Liver (tissue), 3 donors: ENCODE results near the gene PSMD12.

Source experiments
- FOXA1 ChIP-seq: IDR thresholded peaks from 2 replicates; pipeline ENCODE4 v1.6.1; 2016; ENCODE audit warnings: antibody characterized with exemption
- JUND ChIP-seq, 2 donors: IDR thresholded peaks; 2 replicates each; pipeline ENCODE4 v1.6.1; 2016; ENCODE audit warnings: antibody characterized with exemption in 2 of 2
- TF ChIP-seq, protein P1 (sequence below): fragments of 150-350 bp; IDR thresholded peaks from 2 replicates; pipeline ENCODE4 v1.5.1; 2017; ENCODE audit warnings: improper control_type of control experiment, low read depth, low read length; ENCODE audit not compliant: missing input control
- TF ChIP-seq, protein P2 (sequence below): IDR thresholded peaks from 2 replicates; pipeline ENCODE4 v1.6.1; 2016; ENCODE audit warnings: antibody characterized with exemption
- TF ChIP-seq, protein P3 (sequence below): IDR thresholded peaks from 2 replicates; pipeline ENCODE4 v1.6.1; 2016; ENCODE audit warnings: antibody characterized with exemption
- TF ChIP-seq, protein P4 (sequence below): IDR thresholded peaks from 2 replicates; pipeline ENCODE4 v1.6.1; 2016; ENCODE audit warnings: antibody characterized with exemption, mild to moderate bottlenecking
- donor health status: healthy.
- donor health status: healthy.

DNA sequence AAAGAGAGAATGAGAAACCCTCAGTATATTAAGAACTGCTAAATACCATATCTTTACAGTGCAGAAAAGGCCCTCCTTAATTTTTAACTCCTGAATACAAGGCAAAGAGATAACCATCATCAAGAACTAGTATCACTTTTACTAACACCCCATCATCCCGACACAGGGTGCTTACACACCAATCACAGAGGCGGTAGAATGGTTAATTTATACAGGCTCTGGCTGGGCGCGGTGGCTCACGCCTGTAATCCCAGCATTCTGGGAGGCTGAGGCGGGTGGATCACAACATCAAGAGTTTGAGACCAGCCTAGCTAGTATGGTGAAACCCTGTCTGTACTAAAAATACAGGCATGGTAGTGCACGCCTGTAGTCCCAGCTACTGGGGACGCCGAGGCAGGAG lies 4.2 kb downstream of the PSMD12 start:
- TF ChIP-seq, protein P1, sequence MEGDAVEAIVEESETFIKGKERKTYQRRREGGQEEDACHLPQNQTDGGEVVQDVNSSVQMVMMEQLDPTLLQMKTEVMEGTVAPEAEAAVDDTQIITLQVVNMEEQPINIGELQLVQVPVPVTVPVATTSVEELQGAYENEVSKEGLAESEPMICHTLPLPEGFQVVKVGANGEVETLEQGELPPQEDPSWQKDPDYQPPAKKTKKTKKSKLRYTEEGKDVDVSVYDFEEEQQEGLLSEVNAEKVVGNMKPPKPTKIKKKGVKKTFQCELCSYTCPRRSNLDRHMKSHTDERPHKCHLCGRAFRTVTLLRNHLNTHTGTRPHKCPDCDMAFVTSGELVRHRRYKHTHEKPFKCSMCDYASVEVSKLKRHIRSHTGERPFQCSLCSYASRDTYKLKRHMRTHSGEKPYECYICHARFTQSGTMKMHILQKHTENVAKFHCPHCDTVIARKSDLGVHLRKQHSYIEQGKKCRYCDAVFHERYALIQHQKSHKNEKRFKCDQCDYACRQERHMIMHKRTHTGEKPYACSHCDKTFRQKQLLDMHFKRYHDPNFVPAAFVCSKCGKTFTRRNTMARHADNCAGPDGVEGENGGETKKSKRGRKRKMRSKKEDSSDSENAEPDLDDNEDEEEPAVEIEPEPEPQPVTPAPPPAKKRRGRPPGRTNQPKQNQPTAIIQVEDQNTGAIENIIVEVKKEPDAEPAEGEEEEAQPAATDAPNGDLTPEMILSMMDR = no peak
- TF ChIP-seq, protein P2, sequence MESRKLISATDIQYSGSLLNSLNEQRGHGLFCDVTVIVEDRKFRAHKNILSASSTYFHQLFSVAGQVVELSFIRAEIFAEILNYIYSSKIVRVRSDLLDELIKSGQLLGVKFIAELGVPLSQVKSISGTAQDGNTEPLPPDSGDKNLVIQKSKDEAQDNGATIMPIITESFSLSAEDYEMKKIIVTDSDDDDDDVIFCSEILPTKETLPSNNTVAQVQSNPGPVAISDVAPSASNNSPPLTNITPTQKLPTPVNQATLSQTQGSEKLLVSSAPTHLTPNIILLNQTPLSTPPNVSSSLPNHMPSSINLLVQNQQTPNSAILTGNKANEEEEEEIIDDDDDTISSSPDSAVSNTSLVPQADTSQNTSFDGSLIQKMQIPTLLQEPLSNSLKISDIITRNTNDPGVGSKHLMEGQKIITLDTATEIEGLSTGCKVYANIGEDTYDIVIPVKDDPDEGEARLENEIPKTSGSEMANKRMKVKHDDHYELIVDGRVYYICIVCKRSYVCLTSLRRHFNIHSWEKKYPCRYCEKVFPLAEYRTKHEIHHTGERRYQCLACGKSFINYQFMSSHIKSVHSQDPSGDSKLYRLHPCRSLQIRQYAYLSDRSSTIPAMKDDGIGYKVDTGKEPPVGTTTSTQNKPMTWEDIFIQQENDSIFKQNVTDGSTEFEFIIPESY = no peak
- TF ChIP-seq, protein P3, sequence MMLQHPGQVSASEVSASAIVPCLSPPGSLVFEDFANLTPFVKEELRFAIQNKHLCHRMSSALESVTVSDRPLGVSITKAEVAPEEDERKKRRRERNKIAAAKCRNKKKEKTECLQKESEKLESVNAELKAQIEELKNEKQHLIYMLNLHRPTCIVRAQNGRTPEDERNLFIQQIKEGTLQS = no peak
- no peak for TF ChIP-seq FOXA1
- no peak for TF ChIP-seq JUND (IDR thresholded peaks at IDR 0.05)
- TF ChIP-seq, protein P4, sequence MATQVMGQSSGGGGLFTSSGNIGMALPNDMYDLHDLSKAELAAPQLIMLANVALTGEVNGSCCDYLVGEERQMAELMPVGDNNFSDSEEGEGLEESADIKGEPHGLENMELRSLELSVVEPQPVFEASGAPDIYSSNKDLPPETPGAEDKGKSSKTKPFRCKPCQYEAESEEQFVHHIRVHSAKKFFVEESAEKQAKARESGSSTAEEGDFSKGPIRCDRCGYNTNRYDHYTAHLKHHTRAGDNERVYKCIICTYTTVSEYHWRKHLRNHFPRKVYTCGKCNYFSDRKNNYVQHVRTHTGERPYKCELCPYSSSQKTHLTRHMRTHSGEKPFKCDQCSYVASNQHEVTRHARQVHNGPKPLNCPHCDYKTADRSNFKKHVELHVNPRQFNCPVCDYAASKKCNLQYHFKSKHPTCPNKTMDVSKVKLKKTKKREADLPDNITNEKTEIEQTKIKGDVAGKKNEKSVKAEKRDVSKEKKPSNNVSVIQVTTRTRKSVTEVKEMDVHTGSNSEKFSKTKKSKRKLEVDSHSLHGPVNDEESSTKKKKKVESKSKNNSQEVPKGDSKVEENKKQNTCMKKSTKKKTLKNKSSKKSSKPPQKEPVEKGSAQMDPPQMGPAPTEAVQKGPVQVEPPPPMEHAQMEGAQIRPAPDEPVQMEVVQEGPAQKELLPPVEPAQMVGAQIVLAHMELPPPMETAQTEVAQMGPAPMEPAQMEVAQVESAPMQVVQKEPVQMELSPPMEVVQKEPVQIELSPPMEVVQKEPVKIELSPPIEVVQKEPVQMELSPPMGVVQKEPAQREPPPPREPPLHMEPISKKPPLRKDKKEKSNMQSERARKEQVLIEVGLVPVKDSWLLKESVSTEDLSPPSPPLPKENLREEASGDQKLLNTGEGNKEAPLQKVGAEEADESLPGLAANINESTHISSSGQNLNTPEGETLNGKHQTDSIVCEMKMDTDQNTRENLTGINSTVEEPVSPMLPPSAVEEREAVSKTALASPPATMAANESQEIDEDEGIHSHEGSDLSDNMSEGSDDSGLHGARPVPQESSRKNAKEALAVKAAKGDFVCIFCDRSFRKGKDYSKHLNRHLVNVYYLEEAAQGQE = no peak
